ENCODE measurements around the gene GRM7.
"Not testable (repeated sequence)": the region's sequence is repeated elsewhere in the genome, so short reads cannot be mapped to it uniquely, and the experiment has no call there.

Gene GRM7

GRCh38 chr3:6860954-6861624, at the start of gene GRM7:
Gene GRM7 (plus strand): TSS chr3:6861115.
- DNase-seq (ENCODE audit: low read depth in 2 of 3, low spot score in 1 of 3), result no peak

- DNase-seq (ENCODE audit: low read depth in 2 of 3, low spot score in 1 of 3), result no peak
These were observed 39.5 kb upstream of the GRM7 start for GRCh38 chr3:6821411-6821810.

- no peak for DNase-seq (ENCODE audit: low read depth in 2 of 3, low spot score in 1 of 3)
These were observed 35.4 kb upstream of the GRM7 start for GRCh38 chr3:6825524-6825923.

- no peak for DNase-seq (ENCODE audit: low read depth in 2 of 3, low spot score in 1 of 3)
These were observed 33.5 kb upstream of the GRM7 start for GRCh38 chr3:6827453-6827852.

GRCh38 chr3:6844723-6845122, 16.2 kb upstream of the GRM7 start:
- no peak for DNase-seq (ENCODE audit: low read depth in 2 of 3, low spot score in 1 of 3)

- no peak for DNase-seq (ENCODE audit: low read depth in 2 of 3, low spot score in 1 of 3)
These were observed 6.7 kb upstream of the GRM7 start for GRCh38 chr3:6854184-6854583.

GRCh38 chr3:6857510-6857909, 3.4 kb upstream of the GRM7 start:
- DNase-seq (ENCODE audit: low read depth in 2 of 3, low spot score in 1 of 3), result no peak

- no peak for DNase-seq (ENCODE audit: low read depth in 2 of 3, low spot score in 1 of 3)
These were observed 564 bp upstream of the GRM7 start for GRCh38 chr3:6860149-6860953.

GRCh38 chr3:6861625-6862000, 698 bp downstream of the GRM7 start:
- DNase-seq (ENCODE audit: low read depth in 2 of 3, low spot score in 1 of 3), result no peak

GRCh38 chr3:6862041-6862879, 1.3 kb downstream of the GRM7 start:
- no peak for DNase-seq (ENCODE audit: low read depth in 2 of 3, low spot score in 1 of 3)

GRCh38 chr3:6862880-6863195, 1.9 kb downstream of the GRM7 start:
- no peak for DNase-seq (ENCODE audit: low read depth in 2 of 3, low spot score in 1 of 3)

- DNase-seq (ENCODE audit: low read depth in 2 of 3, low spot score in 1 of 3), result no peak
These were observed 6.4 kb downstream of the GRM7 start for GRCh38 chr3:6867269-6867668.

- DNase-seq (ENCODE audit: low read depth in 2 of 3, low spot score in 1 of 3), result no peak
These were observed 17.8 kb downstream of the GRM7 start for GRCh38 chr3:6878731-6879130.

GRCh38 chr3:6912240-6912639, 51.3 kb downstream of the GRM7 start:
- no peak for DNase-seq (ENCODE audit: low read depth in 2 of 3, low spot score in 1 of 3)

GRCh38 chr3:6915898-6916297, 55.0 kb downstream of the GRM7 start:
- DNase-seq (ENCODE audit: low read depth in 2 of 3, low spot score in 1 of 3), result no peak

- no peak for DNase-seq (ENCODE audit: low read depth in 2 of 3, low spot score in 1 of 3)
These were observed 60.2 kb downstream of the GRM7 start for GRCh38 chr3:6921066-6921465.

- no peak for DNase-seq (ENCODE audit: low read depth in 2 of 3, low spot score in 1 of 3)
These were observed 61.0 kb downstream of the GRM7 start for GRCh38 chr3:6921876-6922275.

GRCh38 chr3:6928064-6928463, 67.1 kb downstream of the GRM7 start:
- DNase-seq (ENCODE audit: low read depth in 2 of 3, low spot score in 1 of 3), result no peak

GRCh38 chr3:6929918-6930317, 69.0 kb downstream of the GRM7 start:
- DNase-seq (ENCODE audit: low read depth in 2 of 3, low spot score in 1 of 3), result no peak

- not testable (repeated sequence) for DNase-seq (ENCODE audit: low read depth in 2 of 3, low spot score in 1 of 3)
These were observed 74.5 kb downstream of the GRM7 start for GRCh38 chr3:6935418-6935817.

GRCh38 chr3:6935970-6936369, 75.1 kb downstream of the GRM7 start:
- DNase-seq (ENCODE audit: low read depth in 2 of 3, low spot score in 1 of 3), result no peak

- DNase-seq (ENCODE audit: low read depth in 2 of 3, low spot score in 1 of 3), result no peak
These were observed 101.9 kb downstream of the GRM7 start for GRCh38 chr3:6962801-6963200.
